MM.1S (cell line): ENCODE measurements around the gene ITGA2.

Experiments used
- DNase-seq: peaks from one replicate; pipeline ENCODE4 v3.0.0-alpha.2; 2015
- H2AFZ ChIP-seq: fragments of 300-600 bp; sonication (generic); 2 replicates; pipeline ENCODE4 v1.6.0; 2016; ENCODE audit warnings: antibody characterized with exemption, low read length
- H3F3A ChIP-seq: fragments of 300-600 bp; sonication (generic); 2 replicates; pipeline ENCODE4 v1.6.1; 2016; ENCODE audit warnings: mild to moderate bottlenecking, antibody characterized with exemption, low read length, moderate library complexity, mixed read lengths; ENCODE audit not compliant: insufficient read depth
- H3K27ac ChIP-seq: fragments of 300-600 bp; sonication (generic); 2 replicates; pipeline ENCODE4 v1.5.1; 2016; ENCODE audit warnings: mild to moderate bottlenecking, low read length
- H3K27me3 ChIP-seq: fragments of 300-600 bp; sonication (generic); replicated peaks from 2 replicates; pipeline ENCODE4 v1.6.0; 2016; ENCODE audit warnings: low read length; ENCODE audit not compliant: insufficient read depth
- H3K36me3 ChIP-seq: fragments of 300-600 bp; sonication (generic); replicated peaks from 2 replicates; pipeline ENCODE4 v1.6.1; 2016; ENCODE audit warnings: mild to moderate bottlenecking, low read length, mixed read lengths; ENCODE audit not compliant: insufficient read depth
- H3K4me1 ChIP-seq: fragments of 300-600 bp; sonication (generic); 2 replicates; pipeline ENCODE4 v1.6.1; 2016; ENCODE audit warnings: low read length, mixed read lengths
- H3K4me2 ChIP-seq: fragments of 300-600 bp; sonication (generic); 2 replicates; pipeline ENCODE4 v1.6.0; 2016; ENCODE audit warnings: low read depth, low read length
- H3K4me3 ChIP-seq: fragments of 300-600 bp; sonication (generic); 2 replicates; pipeline ENCODE4 v1.5.1; 2016; ENCODE audit warnings: low read length, mixed read lengths
- H3K79me2 ChIP-seq: fragments of 300-600 bp; sonication (generic); 2 replicates; pipeline ENCODE4 v1.6.1; 2016; ENCODE audit warnings: mixed run types, low read length, mixed read lengths
- H3K9ac ChIP-seq: fragments of 300-600 bp; sonication (generic); 2 replicates; pipeline ENCODE4 v1.6.1; 2016; ENCODE audit warnings: low read length, mixed read lengths
- H3K9me2 ChIP-seq: fragments of 300-600 bp; sonication (generic); replicated peaks from 2 replicates; pipeline ENCODE4 v1.6.1; 2016; ENCODE audit warnings: mild to moderate bottlenecking, low read length, mixed read lengths; ENCODE audit not compliant: insufficient read depth
- H3K9me3 ChIP-seq: fragments of 300-600 bp; sonication (generic); replicated peaks from 2 replicates; pipeline ENCODE4 v1.6.1; 2016; ENCODE audit warnings: mild to moderate bottlenecking, low read length, mixed read lengths; ENCODE audit not compliant: insufficient read depth
- H4K20me1 ChIP-seq: fragments of 300-600 bp; sonication (generic); 2 replicates; pipeline ENCODE4 v1.6.1; 2016; ENCODE audit warnings: mild to moderate bottlenecking, low read length, moderate library complexity, mixed read lengths; ENCODE audit not compliant: insufficient read depth
- EZH2 ChIP-seq: fragments of 300-600 bp; sonication (generic); optimal IDR thresholded peaks from 2 replicates; pipeline ENCODE3; 2017; ENCODE audit warnings: low read depth, mild to moderate bottlenecking, antibody characterized with exemption, low read length, mixed read lengths
- EZH2phosphoT487 ChIP-seq: fragments of 300-600 bp; sonication (generic); IDR thresholded peaks from 2 replicates; pipeline ENCODE4 v1.6.1; 2018; ENCODE audit warnings: antibody characterized with exemption, low read length
- TF ChIP-seq, protein P1 (sequence below): fragments of 300-600 bp; sonication (generic); IDR thresholded peaks from 2 replicates; pipeline ENCODE4 v1.5.1; 2016; ENCODE audit warnings: antibody characterized with exemption, low read length, mixed read lengths

Gene ITGA2

GRCh38 chr5:53008751-53009150, 19.6 kb downstream of the ITGA2 start:
- H3K4me1 ChIP-seq, result no peaks in the 10 kb centered on the region
- DNase-seq, result no peak
- no peak overlapping the region for H3K4me3 ChIP-seq
- no peak for TF ChIP-seq EZH2
- TF ChIP-seq EZH2phosphoT487, result no peak
- TF ChIP-seq, protein P1, sequence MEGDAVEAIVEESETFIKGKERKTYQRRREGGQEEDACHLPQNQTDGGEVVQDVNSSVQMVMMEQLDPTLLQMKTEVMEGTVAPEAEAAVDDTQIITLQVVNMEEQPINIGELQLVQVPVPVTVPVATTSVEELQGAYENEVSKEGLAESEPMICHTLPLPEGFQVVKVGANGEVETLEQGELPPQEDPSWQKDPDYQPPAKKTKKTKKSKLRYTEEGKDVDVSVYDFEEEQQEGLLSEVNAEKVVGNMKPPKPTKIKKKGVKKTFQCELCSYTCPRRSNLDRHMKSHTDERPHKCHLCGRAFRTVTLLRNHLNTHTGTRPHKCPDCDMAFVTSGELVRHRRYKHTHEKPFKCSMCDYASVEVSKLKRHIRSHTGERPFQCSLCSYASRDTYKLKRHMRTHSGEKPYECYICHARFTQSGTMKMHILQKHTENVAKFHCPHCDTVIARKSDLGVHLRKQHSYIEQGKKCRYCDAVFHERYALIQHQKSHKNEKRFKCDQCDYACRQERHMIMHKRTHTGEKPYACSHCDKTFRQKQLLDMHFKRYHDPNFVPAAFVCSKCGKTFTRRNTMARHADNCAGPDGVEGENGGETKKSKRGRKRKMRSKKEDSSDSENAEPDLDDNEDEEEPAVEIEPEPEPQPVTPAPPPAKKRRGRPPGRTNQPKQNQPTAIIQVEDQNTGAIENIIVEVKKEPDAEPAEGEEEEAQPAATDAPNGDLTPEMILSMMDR, result no peak
- no peaks in the 10 kb centered on the region for H3K9me2 ChIP-seq
- H3F3A ChIP-seq, result no peaks in the 10 kb centered on the region
- no peak overlapping the region for H2AFZ ChIP-seq
- H3K36me3 ChIP-seq, result no peaks in the 10 kb centered on the region
- no peak overlapping the region for H3K9ac ChIP-seq
- no peaks in the 10 kb centered on the region for H3K27me3 ChIP-seq
- H3K27ac ChIP-seq, result no peak overlapping the region
- no peaks in the 10 kb centered on the region for H4K20me1 ChIP-seq
- H3K4me2 ChIP-seq, result no peak overlapping the region
- H3K9me3 ChIP-seq, result no peaks in the 10 kb centered on the region
- no peaks in the 10 kb centered on the region for H3K79me2 ChIP-seq

DNA sequence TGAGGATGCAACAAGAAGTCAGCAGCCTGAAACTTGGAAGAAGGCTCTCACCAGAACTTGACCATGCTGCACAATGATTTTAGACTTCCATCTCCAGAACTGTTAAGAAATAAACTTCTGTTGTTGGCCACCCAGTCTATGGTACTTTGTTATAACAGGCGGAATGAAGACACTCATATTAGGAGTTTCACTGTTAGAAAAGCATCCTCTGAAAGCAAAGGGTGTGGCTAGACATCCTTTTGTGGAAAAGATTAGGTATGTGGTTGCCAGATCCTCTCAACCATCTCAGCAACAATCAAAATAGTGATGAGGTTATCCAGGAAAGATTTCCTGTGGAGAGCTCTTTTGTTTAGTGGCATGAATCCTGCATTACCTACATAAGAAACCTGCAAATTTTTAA, 20.7 kb downstream of the ITGA2 start:
- H3K9ac ChIP-seq, result no peak overlapping the region
- H3K4me1 ChIP-seq, result no peaks in the 10 kb centered on the region
- no peaks in the 10 kb centered on the region for H3K9me2 ChIP-seq
- H3K36me3 ChIP-seq, result no peaks in the 10 kb centered on the region
- no peaks in the 10 kb centered on the region for H3K27me3 ChIP-seq
- DNase-seq, result no peak
- no peaks in the 10 kb centered on the region for H3F3A ChIP-seq
- H3K27ac ChIP-seq, result no peak overlapping the region
- no peaks in the 10 kb centered on the region for H4K20me1 ChIP-seq
- no peak overlapping the region for H3K4me3 ChIP-seq
- no peak overlapping the region for H3K4me2 ChIP-seq
- H3K9me3 ChIP-seq, result no peaks in the 10 kb centered on the region
- H3K79me2 ChIP-seq, result no peaks in the 10 kb centered on the region
- TF ChIP-seq EZH2, result no peak
- no peak for TF ChIP-seq EZH2phosphoT487
- TF ChIP-seq, protein P1, result no peak
- H2AFZ ChIP-seq, result no peak overlapping the region

GRCh38 chr5:53010814-53011213, 21.7 kb downstream of the ITGA2 start:
- no peaks in the 10 kb centered on the region for H3K79me2 ChIP-seq
- no peaks in the 10 kb centered on the region for H3K9me2 ChIP-seq
- no peaks in the 10 kb centered on the region for H3K36me3 ChIP-seq
- H4K20me1 ChIP-seq, result no peaks in the 10 kb centered on the region
- H3K9me3 ChIP-seq, result no peaks in the 10 kb centered on the region
- no peak overlapping the region for H3K27ac ChIP-seq
- no peak overlapping the region for H2AFZ ChIP-seq
- no peak overlapping the region for H3K4me2 ChIP-seq
- no peaks in the 10 kb centered on the region for H3K27me3 ChIP-seq
- no peak for DNase-seq
- no peak overlapping the region for H3K4me3 ChIP-seq
- no peaks in the 10 kb centered on the region for H3F3A ChIP-seq
- H3K4me1 ChIP-seq, result no peaks in the 10 kb centered on the region
- no peak for TF ChIP-seq EZH2phosphoT487
- TF ChIP-seq, protein P1, result no peak
- TF ChIP-seq EZH2, result no peak
- no peak overlapping the region for H3K9ac ChIP-seq
